Measurements from ENCODE around the gene FBXL19. TPM values are rescaled to one million over a fixed set of nuclear protein-coding genes. Genes with fewer than 3 reads are reported as not detected.

Gene FBXL19
- total and polyA plus RNA-seq, 2 of the 13 experiments (the other 11 are each of a cell fraction or from before 2014, with no cell fraction given) = 6.0 to 13.7 TPM

GRCh38 chr16:30984669-30985400, 61.5 kb downstream of the FBXL19 start, which contains the start of gene HSD3B7 (continued):
- TF ChIP-seq ATF2 (CRISPR knock-in tag; IDR thresholded peaks at IDR 0.05) (0 out of 2 replicates have a peak, but pooled peaks have one; percentile 29), RARG (CRISPR knock-in tag; IDR thresholded peaks at IDR 0.05; ENCODE audit: low read depth) (no peak), ZNF318 (CRISPR knock-in tag; IDR thresholded peaks at IDR 0.05) (no peak), NR0B2 (CRISPR knock-in tag; IDR thresholded peaks at IDR 0.05) (peak; percentile 80; the same call in 1 of the 2 replicates), ELF4 (CRISPR knock-in tag; IDR thresholded peaks at IDR 0.05; ENCODE audit: borderline replicate concordance) (peak; percentile 61; the same call in 1 of the 2 replicates), MED13 (CRISPR knock-in tag; IDR thresholded peaks at IDR 0.05) (peak; percentile 21; the same call in 1 of the 2 replicates), ZBTB14 (CRISPR knock-in tag; IDR thresholded peaks at IDR 0.05) (no peak), NFATC3 (CRISPR knock-in tag; IDR thresholded peaks at IDR 0.05) (0 out of 2 replicates have a peak, but pooled peaks have one; percentile 21), ZNF577 (CRISPR knock-in tag; IDR thresholded peaks at IDR 0.05; ENCODE audit: borderline replicate concordance, low read depth) (no peak), GPBP1L1 (CRISPR knock-in tag; IDR thresholded peaks at IDR 0.05) (no peak), ZIK1 (CRISPR knock-in tag; IDR thresholded peaks at IDR 0.05; ENCODE audit: borderline replicate concordance, low read depth) (no peak), NCOA1 (CRISPR knock-in tag; IDR thresholded peaks at IDR 0.05) (no peak), KAT2B (IDR thresholded peaks at IDR 0.05; ENCODE audit: borderline replicate concordance, low read depth, low read length) (no peak), ZNF672 (CRISPR knock-in tag; IDR thresholded peaks at IDR 0.05) (no peak), KMT2A (CRISPR knock-in tag; IDR thresholded peaks at IDR 0.05) (0 out of 2 replicates have a peak, but pooled peaks have one; percentile 35), MYNN (CRISPR knock-in tag; IDR thresholded peaks at IDR 0.05; ENCODE audit: low read depth) (no peak)

Data from HepG2 (cell line).